ENCODE measurements around the gene KCTD5. TPM values are rescaled to one million over a fixed set of nuclear protein-coding genes. Genes with fewer than 3 reads are reported as not detected.
A peak's percentile ranks its signal among the peaks of the same experiment; 100 is the strongest.

Gene KCTD5
- total RNA-seq, 1 donor from 2014 or later, result 55.4 TPM

GRCh38 chr16:2710711-2711231 is 28.4 kb downstream of the KCTD5 start:
- H3K27ac Mint-ChIP-seq (ENCODE audit: unreplicated experiment), result no peak overlapping the region

GRCh38 chr16:2711370-2712062 is 29.2 kb downstream of the KCTD5 start:
- Histone ChIP-seq H2AFZ (ENCODE audit: low read depth, low read length) (no peak overlapping the region), H3K4me2 (ENCODE audit: low read length) (no peak overlapping the region), H3K27ac (ENCODE audit: low read depth, low read length) (no peak overlapping the region), H3K36me3 (ENCODE audit: insufficient read depth, low read length) (peaks cover 7% of the 10 kb centered on the region), H3K27me3 (ENCODE audit: insufficient read depth, low read length) (no peaks in the 10 kb centered on the region), H3K9ac (ENCODE audit: low read length) (no peak overlapping the region), H3K79me2 (ENCODE audit: insufficient read depth, low read length) (no peaks in the 10 kb centered on the region), H3K4me1 (ENCODE audit: insufficient read depth, low read length) (no peaks in the 10 kb centered on the region), H3K4me3 (ENCODE audit: insufficient read depth, low read depth, low read length) (no peak overlapping the region), H4K20me1 (ENCODE audit: insufficient read depth, low read length) (peaks cover 37% of the 10 kb centered on the region), H3K9me3 (ENCODE audit: insufficient read depth, low read depth, low read length) (no peaks in the 10 kb centered on the region)
- DNase-seq (ENCODE audit: low read depth) (no peak), FAIRE-seq (no peak)
- H3K27me3 Mint-ChIP-seq (ENCODE audit: low read depth, unreplicated experiment), result peaks cover 1% of the 10 kb centered on the region
- H3K9me3 Mint-ChIP-seq (ENCODE audit: unreplicated experiment), result no peaks in the 10 kb centered on the region
- TF ChIP-seq EZH2 (IDR thresholded peaks at IDR 0.05; ENCODE audit: insufficient read depth, low read length), result no peak
- no peak for TF ChIP-seq CTCF (IDR thresholded peaks at IDR 0.05; ENCODE audit: insufficient read depth, low read depth, low read length)
- no peak overlapping the region for H3K4me3 Mint-ChIP-seq (ENCODE audit: unreplicated experiment)
- H3K27ac Mint-ChIP-seq (ENCODE audit: unreplicated experiment), result no peak overlapping the region
- peaks cover 1% of the 10 kb centered on the region for H3K36me3 Mint-ChIP-seq (ENCODE audit: low read depth, unreplicated experiment)
- no peaks in the 10 kb centered on the region for H3K4me1 Mint-ChIP-seq (ENCODE audit: low read depth, unreplicated experiment)

More at GRCh38 chr16:2710711-2711231, 28.4 kb downstream of the KCTD5 start:
- Histone ChIP-seq H3K4me2 (ENCODE audit: low read length) (no peak overlapping the region), H3K79me2 (ENCODE audit: insufficient read depth, low read length) (no peaks in the 10 kb centered on the region), H3K27me3 (ENCODE audit: insufficient read depth, low read length) (no peaks in the 10 kb centered on the region), H3K9ac (ENCODE audit: low read length) (no peak overlapping the region), H2AFZ (ENCODE audit: low read depth, low read length) (no peak overlapping the region), H3K4me3 (ENCODE audit: insufficient read depth, low read depth, low read length) (no peak overlapping the region), H3K9me3 (ENCODE audit: insufficient read depth, low read depth, low read length) (no peaks in the 10 kb centered on the region), H3K36me3 (ENCODE audit: insufficient read depth, low read length) (peaks cover 7% of the 10 kb centered on the region), H3K27ac (ENCODE audit: low read depth, low read length) (no peak overlapping the region), H4K20me1 (ENCODE audit: insufficient read depth, low read length) (peaks cover 38% of the 10 kb centered on the region), H3K4me1 (ENCODE audit: insufficient read depth, low read length) (no peaks in the 10 kb centered on the region)
- TF ChIP-seq EZH2 (IDR thresholded peaks at IDR 0.05; ENCODE audit: insufficient read depth, low read length), result no peak
- no peak for TF ChIP-seq CTCF (IDR thresholded peaks at IDR 0.05; ENCODE audit: insufficient read depth, low read depth, low read length)
- no peaks in the 10 kb centered on the region for H3K4me1 Mint-ChIP-seq (ENCODE audit: low read depth, unreplicated experiment)
- H3K36me3 Mint-ChIP-seq (ENCODE audit: low read depth, unreplicated experiment), result peaks cover 1% of the 10 kb centered on the region
- DNase-seq (ENCODE audit: low read depth) (no peak), FAIRE-seq (no peak)
- H3K27me3 Mint-ChIP-seq (ENCODE audit: low read depth, unreplicated experiment), result peaks cover 1% of the 10 kb centered on the region
- H3K9me3 Mint-ChIP-seq (ENCODE audit: unreplicated experiment), result no peaks in the 10 kb centered on the region
- no peak overlapping the region for H3K4me3 Mint-ChIP-seq (ENCODE audit: unreplicated experiment)

GRCh38 chr16:2712063-2712441 is 29.7 kb downstream of the KCTD5 start:
- no peaks in the 10 kb centered on the region for H3K9me3 Mint-ChIP-seq (ENCODE audit: unreplicated experiment)
- Histone ChIP-seq H3K36me3 (ENCODE audit: insufficient read depth, low read length) (peaks cover 7% of the 10 kb centered on the region), H3K9ac (ENCODE audit: low read length) (no peak overlapping the region), H3K4me1 (ENCODE audit: insufficient read depth, low read length) (no peaks in the 10 kb centered on the region), H3K4me3 (ENCODE audit: insufficient read depth, low read depth, low read length) (no peak overlapping the region), H2AFZ (ENCODE audit: low read depth, low read length) (no peak overlapping the region), H3K9me3 (ENCODE audit: insufficient read depth, low read depth, low read length) (no peaks in the 10 kb centered on the region), H3K27me3 (ENCODE audit: insufficient read depth, low read length) (no peaks in the 10 kb centered on the region), H4K20me1 (ENCODE audit: insufficient read depth, low read length) (peaks cover 35% of the 10 kb centered on the region), H3K79me2 (ENCODE audit: insufficient read depth, low read length) (no peaks in the 10 kb centered on the region), H3K27ac (ENCODE audit: low read depth, low read length) (no peak overlapping the region), H3K4me2 (ENCODE audit: low read length) (no peak overlapping the region)
- FAIRE-seq (no peak), DNase-seq (ENCODE audit: low read depth) (no peak)
- H3K27me3 Mint-ChIP-seq (ENCODE audit: low read depth, unreplicated experiment), result peaks cover 1% of the 10 kb centered on the region
- TF ChIP-seq CTCF (IDR thresholded peaks at IDR 0.05; ENCODE audit: insufficient read depth, low read depth, low read length), result no peak
- no peak for TF ChIP-seq EZH2 (IDR thresholded peaks at IDR 0.05; ENCODE audit: insufficient read depth, low read length)
- H3K36me3 Mint-ChIP-seq (ENCODE audit: low read depth, unreplicated experiment), result peaks cover 1% of the 10 kb centered on the region
- H3K4me1 Mint-ChIP-seq (ENCODE audit: low read depth, unreplicated experiment), result no peaks in the 10 kb centered on the region
- H3K4me3 Mint-ChIP-seq (ENCODE audit: unreplicated experiment), result peak overlapping the region; percentile 8
- no peak overlapping the region for H3K27ac Mint-ChIP-seq (ENCODE audit: unreplicated experiment)
